SK-N-DZ (cell line): Measurements from ENCODE around the gene TIMM29.
"Not testable (repeated sequence)": the region's sequence is repeated elsewhere in the genome, so short reads cannot be mapped to it uniquely, and the experiment has no call there.

Source experiments
- DNase-seq: peaks from one replicate; pipeline ENCODE4 v3.0.0-alpha.2; 2015; ENCODE audit warnings: low spot score

Gene TIMM29

GRCh38 chr19:10936661-10937084 lies 8.1 kb downstream of the TIMM29 start:
- peak; percentile 86 for DNase-seq

GRCh38 chr19:10941649-10942048 lies 13.0 kb downstream of the TIMM29 start:
- not testable (repeated sequence) for DNase-seq

GRCh38 chr19:10943412-10943811 lies 14.8 kb downstream of the TIMM29 start:
- not testable (repeated sequence) for DNase-seq

GRCh38 chr19:10945264-10945663 lies 16.7 kb downstream of the TIMM29 start:
- no peak for DNase-seq

- no peak for DNase-seq
Measured at GRCh38 chr19:10946958-10947657, 18.5 kb downstream of the TIMM29 start.

- DNase-seq: no peak
Measured at GRCh38 chr19:10952809-10953208, 24.2 kb downstream of the TIMM29 start.

- DNase-seq: not testable (repeated sequence)
Measured at GRCh38 chr19:10959277-10959968, 30.8 kb downstream of the TIMM29 start.

- peak; percentile 93 for DNase-seq
Measured at GRCh38 chr19:10960314-10961072, 31.9 kb downstream of the TIMM29 start, which contains the start of gene SMARCA4. SMARCA4 (plus strand) TSS chr19:10961030; CDS start chr19:10984152, 23,122 bp downstream.

GRCh38 chr19:10961073-10961860 lies 32.7 kb downstream of the TIMM29 start:
- no peak for DNase-seq

GRCh38 chr19:10962863-10963262 lies 34.3 kb downstream of the TIMM29 start:
- DNase-seq: no peak

- no peak for DNase-seq
Measured at GRCh38 chr19:10963865-10964264, 35.3 kb downstream of the TIMM29 start.

- no peak for DNase-seq
Measured at GRCh38 chr19:10964903-10965302, 36.3 kb downstream of the TIMM29 start.

- DNase-seq: no peak
Measured at GRCh38 chr19:10965398-10965797, 36.8 kb downstream of the TIMM29 start.

- no peak for DNase-seq
Measured at GRCh38 chr19:10966809-10967208, 38.2 kb downstream of the TIMM29 start.

- DNase-seq: no peak
Measured at GRCh38 chr19:10968527-10969135, 40.0 kb downstream of the TIMM29 start.

GRCh38 chr19:10971107-10971726 lies 42.6 kb downstream of the TIMM29 start:
- no peak for DNase-seq

GRCh38 chr19:10975374-10976130 lies 46.9 kb downstream of the TIMM29 start:
- DNase-seq: no peak

- DNase-seq: no peak
Measured at GRCh38 chr19:10976131-10976892, 47.7 kb downstream of the TIMM29 start.

- no peak for DNase-seq
Measured at GRCh38 chr19:10977742-10978092, 49.1 kb downstream of the TIMM29 start.
